Measurements from ENCODE around the gene PNPLA3.

Gene PNPLA3

DNA sequence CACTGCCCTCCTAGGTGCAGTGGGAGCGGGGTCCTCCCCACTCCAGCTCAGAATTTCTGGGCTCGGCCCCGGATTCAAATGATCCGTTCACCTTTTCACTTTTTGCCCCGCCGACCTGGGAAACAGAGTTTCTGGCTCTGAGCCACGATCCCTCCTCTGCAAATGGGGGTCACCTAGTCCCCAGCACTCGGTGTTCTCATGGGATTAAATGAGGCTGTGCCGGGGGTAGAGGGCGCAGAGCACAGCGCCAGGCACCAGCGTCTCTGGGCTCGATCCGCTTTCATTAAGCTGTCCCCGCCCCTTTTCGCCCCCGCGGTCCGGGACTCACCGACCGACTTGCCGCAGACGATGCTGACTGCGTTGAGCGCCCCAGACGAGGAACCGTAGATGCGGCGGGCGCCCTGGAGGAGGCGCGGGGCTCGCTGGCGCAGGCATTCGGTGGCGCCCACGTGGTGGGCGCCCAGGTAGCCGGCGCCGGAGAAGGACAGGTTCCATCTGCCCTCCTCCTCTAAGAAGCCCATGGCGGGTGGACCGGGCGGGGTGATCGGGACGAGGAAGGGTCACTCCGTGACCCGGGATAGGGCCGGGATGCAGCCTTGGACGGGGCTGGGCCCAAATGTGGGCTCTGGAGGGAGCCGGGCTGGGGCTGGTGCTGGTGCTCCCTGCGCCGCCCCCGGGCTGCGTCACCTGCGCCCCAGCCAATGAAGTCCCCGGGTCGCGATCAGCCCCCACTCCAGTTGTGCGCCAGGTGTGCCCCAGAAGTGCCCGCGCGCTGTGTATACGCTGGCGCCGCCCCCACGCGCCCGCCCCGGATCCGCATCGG lies 32.0 kb upstream of the PNPLA3 start, which contains the start of gene PNPLA5:
PNPLA5 (minus strand) TSS at position 654 of the 823 bp plus-strand sequence; CDS start at position 521, 133 bp downstream.
- Histone ChIP-seq H2AK5ac (ENCODE audit: low read length) (no peak within 1 kb of the TSS), H3K79me2 (ENCODE audit: control insufficient read depth, insufficient read depth, low read length, poor library complexity) (no peaks in the 10 kb centered on the region), H4K12ac (ENCODE audit: low read depth, low read length) (no peak within 1 kb of the TSS), H3K79me1 (ENCODE audit: low read length) (no peaks in the 10 kb centered on the region), H3K4me2 (ENCODE audit: low read length) (peak within 1 kb of the TSS; percentile 13), H4K91ac (ENCODE audit: low read depth, low read length) (no peak within 1 kb of the TSS), H3K18ac (ENCODE audit: low read length) (no peak within 1 kb of the TSS), H3K23ac (ENCODE audit: low read length) (no peak within 1 kb of the TSS), H2BK5ac (ENCODE audit: low read depth, low read length, poor library complexity) (no peak within 1 kb of the TSS), H3K36me3 (ENCODE audit: control insufficient read depth in 1 of 2, insufficient read depth in 2 of 2, low read length in 2 of 2) (no peaks in the 10 kb centered on the region), H3K4me1 (ENCODE audit: control insufficient read depth in 1 of 2, insufficient read depth in 2 of 2, low read length in 2 of 2) (peaks cover 0 to 4% of the 10 kb centered on the region in 2 experiments), H3K4ac (ENCODE audit: low read depth, low read length) (no peak within 1 kb of the TSS), H4K8ac (ENCODE audit: low read depth, low read length) (no peak within 1 kb of the TSS), H3K27ac (ENCODE audit: low read depth, low read length) (no peak within 1 kb of the TSS), H2BK12ac (ENCODE audit: low read length) (no peak within 1 kb of the TSS), H3K14ac (ENCODE audit: low read length) (no peak within 1 kb of the TSS), H3K4me3 (ENCODE audit: low read depth, low read length) (no peak within 1 kb of the TSS), H2AFZ (ENCODE audit: insufficient read depth, low read length, poor library complexity) (no peak within 1 kb of the TSS), H2BK120ac (ENCODE audit: insufficient read depth, low read length, poor library complexity) (no peak within 1 kb of the TSS), H3K27me3 (ENCODE audit: insufficient read depth, low read length) (peaks cover 22% of the 10 kb centered on the region), H3K9ac (ENCODE audit: low read length) (no peak within 1 kb of the TSS), H3K9me3 (ENCODE audit: insufficient read depth, low read depth, low read length) (peaks cover 2% of the 10 kb centered on the region)
- no CpG with 5 or more reads among the region's 72 CpGs for WGBS (ENCODE audit: extremely low coverage, insufficient coverage, insufficient read length)
- no peak for DNase-seq

- Histone ChIP-seq H3K79me2 (ENCODE audit: control insufficient read depth, insufficient read depth, low read length, poor library complexity) (no peaks in the 10 kb centered on the region), H3K9me3 (ENCODE audit: insufficient read depth, low read depth, low read length) (peaks cover 2% of the 10 kb centered on the region), H2BK12ac (ENCODE audit: low read length) (no peak overlapping the region), H3K36me3 (ENCODE audit: control insufficient read depth in 1 of 2, insufficient read depth in 2 of 2, low read length in 2 of 2) (no peaks in the 10 kb centered on the region), H2BK5ac (ENCODE audit: low read depth, low read length, poor library complexity) (no peak overlapping the region), H2AK5ac (ENCODE audit: low read length) (no peak overlapping the region), H3K4me3 (ENCODE audit: low read depth, low read length) (no peak overlapping the region), H2AFZ (ENCODE audit: insufficient read depth, low read length, poor library complexity) (no peak overlapping the region), H3K14ac (ENCODE audit: low read length) (no peak overlapping the region), H3K23ac (ENCODE audit: low read length) (no peak overlapping the region), H3K9ac (ENCODE audit: low read length) (no peak overlapping the region), H4K12ac (ENCODE audit: low read depth, low read length) (no peak overlapping the region), H3K4me2 (ENCODE audit: low read length) (no peak overlapping the region), H4K91ac (ENCODE audit: low read depth, low read length) (no peak overlapping the region), H3K18ac (ENCODE audit: low read length) (no peak overlapping the region), H3K79me1 (ENCODE audit: low read length) (no peaks in the 10 kb centered on the region), H2BK120ac (ENCODE audit: insufficient read depth, low read length, poor library complexity) (no peak overlapping the region), H3K27me3 (ENCODE audit: insufficient read depth, low read length) (peaks cover 22% of the 10 kb centered on the region), H4K8ac (ENCODE audit: low read depth, low read length) (no peak overlapping the region), H3K4ac (ENCODE audit: low read depth, low read length) (no peak overlapping the region), H3K27ac (ENCODE audit: low read depth, low read length) (no peak overlapping the region), H3K4me1 (ENCODE audit: control insufficient read depth in 1 of 2, insufficient read depth in 2 of 2, low read length in 2 of 2) (peaks cover 0 to 4% of the 10 kb centered on the region in 2 experiments)
- no CpG with 5 or more reads among the region's 15 CpGs for WGBS (ENCODE audit: extremely low coverage, insufficient coverage, insufficient read length)
- no peak for DNase-seq
Measured at GRCh38 chr22:43892183-43892894, 31.3 kb upstream of the PNPLA3 start.

- Histone ChIP-seq H3K4me3 (ENCODE audit: low read depth, low read length) (no peak overlapping the region), H3K36me3 (ENCODE audit: control insufficient read depth in 1 of 2, insufficient read depth in 2 of 2, low read length in 2 of 2) (no peaks in the 10 kb centered on the region), H2BK120ac (ENCODE audit: insufficient read depth, low read length, poor library complexity) (no peak overlapping the region), H4K8ac (ENCODE audit: low read depth, low read length) (no peak overlapping the region), H3K27ac (ENCODE audit: low read depth, low read length) (no peak overlapping the region), H4K91ac (ENCODE audit: low read depth, low read length) (no peak overlapping the region), H3K4me1 (ENCODE audit: control insufficient read depth in 1 of 2, insufficient read depth in 2 of 2, low read length in 2 of 2) (peaks cover 0 to 4% of the 10 kb centered on the region in 2 experiments), H3K18ac (ENCODE audit: low read length) (no peak overlapping the region), H2BK12ac (ENCODE audit: low read length) (no peak overlapping the region), H3K4me2 (ENCODE audit: low read length) (no peak overlapping the region), H2BK5ac (ENCODE audit: low read depth, low read length, poor library complexity) (no peak overlapping the region), H2AK5ac (ENCODE audit: low read length) (no peak overlapping the region), H3K4ac (ENCODE audit: low read depth, low read length) (no peak overlapping the region), H3K9ac (ENCODE audit: low read length) (no peak overlapping the region), H2AFZ (ENCODE audit: insufficient read depth, low read length, poor library complexity) (no peak overlapping the region), H3K27me3 (ENCODE audit: insufficient read depth, low read length) (peaks cover 22% of the 10 kb centered on the region), H3K79me1 (ENCODE audit: low read length) (no peaks in the 10 kb centered on the region), H4K12ac (ENCODE audit: low read depth, low read length) (no peak overlapping the region), H3K23ac (ENCODE audit: low read length) (no peak overlapping the region), H3K14ac (ENCODE audit: low read length) (no peak overlapping the region), H3K79me2 (ENCODE audit: control insufficient read depth, insufficient read depth, low read length, poor library complexity) (no peaks in the 10 kb centered on the region), H3K9me3 (ENCODE audit: insufficient read depth, low read depth, low read length) (peaks cover 2% of the 10 kb centered on the region)
- no CpG with 5 or more reads among the region's 5 CpGs for WGBS (ENCODE audit: extremely low coverage, insufficient coverage, insufficient read length)
- DNase-seq, result no peak
Measured at GRCh38 chr22:43893266-43893665, 30.3 kb upstream of the PNPLA3 start.

- Histone ChIP-seq H3K4me2 (ENCODE audit: low read length) (no peak overlapping the region), H2BK120ac (ENCODE audit: insufficient read depth, low read length, poor library complexity) (no peak overlapping the region), H3K27me3 (ENCODE audit: insufficient read depth, low read length) (peaks cover 22% of the 10 kb centered on the region), H3K9me3 (ENCODE audit: insufficient read depth, low read depth, low read length) (peaks cover 2% of the 10 kb centered on the region), H3K9ac (ENCODE audit: low read length) (no peak overlapping the region), H3K27ac (ENCODE audit: low read depth, low read length) (no peak overlapping the region), H4K91ac (ENCODE audit: low read depth, low read length) (no peak overlapping the region), H2AK5ac (ENCODE audit: low read length) (no peak overlapping the region), H4K8ac (ENCODE audit: low read depth, low read length) (no peak overlapping the region), H2AFZ (ENCODE audit: insufficient read depth, low read length, poor library complexity) (no peak overlapping the region), H3K4me1 (ENCODE audit: control insufficient read depth in 1 of 2, insufficient read depth in 2 of 2, low read length in 2 of 2) (peaks cover 0 to 4% of the 10 kb centered on the region in 2 experiments), H2BK12ac (ENCODE audit: low read length) (no peak overlapping the region), H3K23ac (ENCODE audit: low read length) (no peak overlapping the region), H4K12ac (ENCODE audit: low read depth, low read length) (no peak overlapping the region), H3K4me3 (ENCODE audit: low read depth, low read length) (no peak overlapping the region), H3K18ac (ENCODE audit: low read length) (no peak overlapping the region), H2BK5ac (ENCODE audit: low read depth, low read length, poor library complexity) (no peak overlapping the region), H3K36me3 (ENCODE audit: control insufficient read depth in 1 of 2, insufficient read depth in 2 of 2, low read length in 2 of 2) (no peaks in the 10 kb centered on the region), H3K14ac (ENCODE audit: low read length) (no peak overlapping the region), H3K79me1 (ENCODE audit: low read length) (no peaks in the 10 kb centered on the region), H3K79me2 (ENCODE audit: control insufficient read depth, insufficient read depth, low read length, poor library complexity) (no peaks in the 10 kb centered on the region), H3K4ac (ENCODE audit: low read depth, low read length) (no peak overlapping the region)
- no CpG with 5 or more reads among the region's 5 CpGs for WGBS (ENCODE audit: extremely low coverage, insufficient coverage, insufficient read length)
- no peak for DNase-seq
Measured at GRCh38 chr22:43894122-43894521, 29.5 kb upstream of the PNPLA3 start.
